AG09309 (cell line): ENCODE measurements around the gene PFKL.

Experiments
- DNase-seq: peaks from one replicate; pipeline ENCODE4 v3.0.0-alpha.2; 2010; ENCODE audit warnings: low read depth
- H3K4me3 ChIP-seq: 2 replicates; pipeline ENCODE4 v1.5.1; 2011; ENCODE audit warnings: mild to moderate bottlenecking, low read depth, low read length, moderate library complexity; ENCODE audit not compliant: control insufficient read depth
- CTCF ChIP-seq: IDR thresholded peaks from 2 replicates; pipeline ENCODE4 v1.5.1; 2011; ENCODE audit warnings: mild to moderate bottlenecking, low read depth, low read length, inconsistent platforms; ENCODE audit not compliant: insufficient read depth, control insufficient read depth; ENCODE audit errors: missing control alignments

Gene PFKL

GRCh38 chr21:44365967-44366585, 66.2 kb downstream of the PFKL start:
- no peak overlapping the region for H3K4me3 ChIP-seq
- TF ChIP-seq CTCF, result no peak
- DNase-seq, result no peak

DNA sequence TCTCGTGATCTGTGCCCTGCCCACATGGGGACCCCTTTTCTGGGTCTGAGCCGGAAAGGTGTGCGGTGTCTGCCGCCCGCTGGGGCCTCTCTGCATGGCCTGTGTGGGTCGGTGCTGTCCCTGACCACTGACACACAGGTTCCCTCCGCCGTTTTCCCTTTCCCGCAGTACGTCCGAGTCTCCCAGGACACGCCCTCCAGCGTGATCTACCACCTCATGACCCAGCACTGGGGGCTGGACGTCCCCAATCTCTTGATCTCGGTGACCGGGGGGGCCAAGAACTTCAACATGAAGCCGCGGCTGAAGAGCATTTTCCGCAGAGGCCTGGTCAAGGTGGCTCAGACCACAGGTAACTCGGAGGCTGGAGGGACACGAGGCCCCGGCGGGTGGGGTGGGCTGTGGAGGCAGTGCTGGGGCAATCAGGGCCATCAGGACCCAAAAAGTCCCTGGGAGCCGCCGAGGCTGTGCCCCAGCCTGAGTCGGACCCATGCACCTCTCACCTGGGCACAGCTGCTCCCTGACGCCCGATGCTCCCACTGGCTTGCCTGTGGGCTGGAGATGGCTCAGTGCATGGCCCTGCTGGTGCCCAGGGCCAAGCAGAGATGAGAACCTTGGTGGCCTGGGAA, 66.8 kb downstream of the PFKL start:
- no peak for DNase-seq
- H3K4me3 ChIP-seq, result no peak overlapping the region
- TF ChIP-seq CTCF, result no peak

DNA sequence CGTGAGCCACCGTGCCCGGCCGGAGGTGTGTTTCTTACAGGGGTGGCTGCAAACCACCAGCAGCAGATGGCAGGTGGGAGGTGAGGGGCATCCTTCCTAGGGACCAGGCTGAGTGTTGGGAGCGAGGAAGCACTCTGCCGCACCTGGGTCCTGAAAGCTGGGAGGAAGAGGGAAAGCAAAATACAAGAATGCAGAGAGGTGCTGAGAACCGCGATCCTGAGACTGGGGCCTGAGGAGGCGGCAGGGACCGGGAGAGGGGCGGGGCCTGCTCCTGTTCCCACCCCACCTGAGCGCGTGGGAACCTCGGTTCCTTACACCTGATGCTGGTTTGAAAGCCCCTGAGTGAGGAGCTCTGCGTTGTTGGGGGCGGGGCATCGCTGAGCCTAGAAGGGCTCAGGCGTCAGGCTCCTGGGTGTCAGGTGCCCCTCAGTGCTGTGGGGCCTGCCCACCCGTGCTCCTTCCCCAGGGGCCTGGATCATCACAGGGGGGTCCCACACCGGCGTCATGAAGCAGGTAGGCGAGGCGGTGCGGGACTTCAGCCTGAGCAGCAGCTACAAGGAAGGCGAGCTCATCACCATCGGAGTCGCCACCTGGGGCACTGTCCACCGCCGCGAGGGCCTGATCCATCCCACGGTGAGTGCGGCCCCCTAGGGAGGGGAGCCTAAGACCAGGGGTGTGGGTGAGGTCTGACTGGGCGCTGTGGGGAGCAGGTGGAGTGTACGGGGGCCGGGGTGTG, 69.0 kb downstream of the PFKL start:
- no peak for TF ChIP-seq CTCF
- H3K4me3 ChIP-seq, result no peak overlapping the region
- DNase-seq, result no peak

DNA sequence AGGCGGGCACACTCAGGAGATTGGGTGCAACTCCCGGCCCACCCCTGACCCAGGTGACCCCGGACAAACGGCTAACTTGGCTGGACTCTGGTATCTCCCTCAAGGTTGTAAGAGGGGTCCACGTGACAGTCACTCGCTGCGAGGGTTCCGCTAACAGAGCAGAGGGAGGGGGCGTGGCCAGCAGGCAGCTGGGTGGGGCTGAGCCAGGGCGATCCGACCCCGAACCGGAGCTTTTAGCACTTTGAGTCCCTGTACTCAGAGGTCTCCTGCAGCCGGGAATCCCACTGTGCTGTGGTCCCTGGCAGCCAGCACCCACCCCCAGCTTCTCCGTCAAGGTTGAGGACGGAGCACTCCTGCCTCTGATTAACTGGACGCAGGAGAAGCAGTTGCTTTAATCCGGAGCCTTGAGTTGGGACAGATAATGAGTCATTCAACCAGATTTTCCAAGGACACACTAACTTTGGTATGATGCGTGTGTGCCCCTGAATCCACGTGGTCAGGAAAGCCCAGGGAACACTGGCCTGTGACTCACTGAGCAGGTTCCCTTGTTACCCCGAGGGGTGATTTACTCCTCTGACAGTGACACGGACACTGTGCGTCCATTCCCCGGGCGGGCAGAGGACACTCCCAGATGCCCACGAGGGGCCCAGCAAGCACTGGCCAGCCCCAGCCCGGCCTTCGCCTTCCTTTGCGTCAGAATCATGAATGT, 70.3 kb downstream of the PFKL start:
- peak; percentile 33 for DNase-seq
- TF ChIP-seq CTCF, result no peak
- H3K4me3 ChIP-seq, result no peak overlapping the region

DNA sequence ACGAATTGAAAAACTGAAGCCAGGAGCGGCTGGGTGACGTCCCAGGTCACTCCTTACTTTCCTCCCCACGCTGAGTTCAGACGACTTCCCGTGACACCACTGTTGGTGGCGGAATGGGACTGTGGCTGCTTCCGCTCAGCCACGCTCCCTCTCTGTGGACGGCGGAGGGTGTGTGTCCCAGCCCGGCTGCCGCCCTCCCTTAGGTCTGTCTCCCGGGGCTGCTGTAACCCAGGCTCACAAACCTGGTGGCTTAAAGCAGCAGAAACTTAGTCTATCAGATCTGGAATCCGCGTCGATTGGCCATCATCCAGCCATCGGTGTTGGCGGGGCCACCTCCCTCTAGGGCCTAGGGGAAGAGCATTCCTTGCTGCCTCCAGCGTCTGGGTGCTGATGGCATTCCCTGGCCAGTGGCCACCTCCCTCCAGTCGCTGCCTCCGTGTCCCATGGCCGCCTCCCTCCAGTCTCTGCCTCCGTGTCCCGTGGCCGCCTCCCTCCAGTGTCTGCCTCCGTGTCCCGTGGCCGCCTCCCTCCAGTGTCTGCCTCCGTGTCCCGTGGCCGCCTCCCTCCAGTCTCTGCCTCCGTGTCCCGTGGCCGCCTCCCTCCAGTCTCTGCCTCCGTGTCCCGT, 71.0 kb downstream of the PFKL start:
- no peak overlapping the region for H3K4me3 ChIP-seq

More for the DNA sequence above, 71.0 kb downstream of the PFKL start:
- no peak for TF ChIP-seq CTCF
- no peak for DNase-seq
